HepG2 (cell line): ENCODE data around the gene TOMM6. TPM values are rescaled to one million over a fixed set of nuclear protein-coding genes. Genes with fewer than 3 reads are reported as not detected.
A peak's percentile ranks its signal among the peaks of the same experiment; 100 is the strongest.

Source experiments
- MAZ ChIP-seq, 2 experiments: sonication (generic) in 1 of 2; formaldehyde crosslinking in 1 of 2; IDR thresholded peaks; 2 replicates each; pipeline versions ENCODE4 v1.5.0 to v1.6.1; 2012 to 2020; ENCODE audit warnings: low read depth in 2 of 2, mild to moderate bottlenecking in 2 of 2, borderline replicate concordance in 1 of 2, improper control_type of control experiment in 1 of 2, low read length in 1 of 2, missing genetic modification reagents in 1 of 2, moderate library complexity in 1 of 2
- NBN ChIP-seq: fragments of 450-650 bp; conservative IDR thresholded peaks from 2 replicates; pipeline ENCODE4 v1.6.1; 2017
- NR2F1 ChIP-seq, 2 experiments: fragments of 450-650 bp in 1 of 2; formaldehyde crosslinking in 1 of 2; IDR thresholded peaks; 2 replicates each; pipeline versions ENCODE4 v1.5.0 to v1.6.1; 2016 to 2020; ENCODE audit warnings: mild to moderate bottlenecking in 1 of 2, missing compliant biosample characterization in 1 of 2, missing genetic modification reagents in 1 of 2, moderate library complexity in 1 of 2
- PAF1 ChIP-seq: IDR thresholded peaks from 2 replicates; pipeline ENCODE4 v1.6.1; 2016; ENCODE audit warnings: missing genetic modification reagents, missing compliant biosample characterization
- SMAD3 ChIP-seq: sonication (generic); formaldehyde crosslinking; IDR thresholded peaks from 2 replicates; pipeline ENCODE4 v1.4.0; 2020; ENCODE audit warnings: missing genetic modification reagents
- SMAD9 ChIP-seq: sonication (generic); formaldehyde crosslinking; IDR thresholded peaks from 2 replicates; pipeline ENCODE4 v1.5.1; 2020; ENCODE audit warnings: mild to moderate bottlenecking, missing genetic modification reagents
- ZBTB3 ChIP-seq: sonication (generic); formaldehyde crosslinking; IDR thresholded peaks from 2 replicates; pipeline ENCODE4 v1.4.0; 2020; ENCODE audit warnings: low read depth, mild to moderate bottlenecking, moderate library complexity, missing genetic modification reagents, borderline replicate concordance
- ZFP62 ChIP-seq: sonication (generic); formaldehyde crosslinking; IDR thresholded peaks from 2 replicates; pipeline ENCODE4 v1.4.0; 2020; ENCODE audit warnings: missing genetic modification reagents
- ZFX ChIP-seq: sonication (generic); formaldehyde crosslinking; IDR thresholded peaks from 2 replicates; pipeline ENCODE4 v1.4.0; 2020; ENCODE audit warnings: mild to moderate bottlenecking, low read depth, missing genetic modification reagents, moderate library complexity
- ZNF207 ChIP-seq: fragments of 450-650 bp; IDR thresholded peaks from 2 replicates; pipeline ENCODE4 v1.6.1; 2016; ENCODE audit warnings: antibody characterized with exemption, borderline replicate concordance
- ZNF431 ChIP-seq: sonication (generic); formaldehyde crosslinking; IDR thresholded peaks from 2 replicates; pipeline ENCODE4 v1.9.0; 2022; ENCODE audit warnings: missing genetic modification reagents, low read depth, mild to moderate bottlenecking, borderline replicate concordance
- ZNF460 ChIP-seq: sonication (generic); formaldehyde crosslinking; IDR thresholded peaks from 2 replicates; pipeline ENCODE4 v1.5.1; 2020; ENCODE audit warnings: missing genetic modification reagents, mild to moderate bottlenecking, borderline replicate concordance
- ZNF552 ChIP-seq: sonication (generic); formaldehyde crosslinking; IDR thresholded peaks from 2 replicates; pipeline ENCODE4 v1.9.0; 2022; ENCODE audit warnings: missing genetic modification reagents, mild to moderate bottlenecking, borderline replicate concordance
- ZNF839 ChIP-seq: sonication (generic); formaldehyde crosslinking; IDR thresholded peaks from 2 replicates; pipeline ENCODE4 v1.4.0; 2020; ENCODE audit warnings: missing genetic modification reagents, mild to moderate bottlenecking, borderline replicate concordance
- polyA plus RNA-seq, 8 experiments: library from polyadenylated mRNA; depleted of rRNA in 3 of 8; stranded (reverse) in 7 of 8; unstranded in 1 of 8; fragments of >200 nt; fragmentation: Illumina TruSeq in 4 of 8; extraction: Trizol in 4 of 8; gene quantifications; 2 replicates each; pipeline versions ENCODE4 v1.2.1 to v1.2.3, GENCODE V29; 2011 to 2016; ENCODE audit warnings: low read depth in 4 of 8, missing spikeins in 1 of 8, mixed read lengths in 1 of 8; ENCODE audit not compliant: insufficient read depth in 1 of 8
- total RNA-seq, 5 experiments: library from RNA; depleted of rRNA; stranded (reverse); fragments of >200 nt; fragmentation: Illumina TruSeq; extraction: Trizol; gene quantifications; 2 replicates each; pipeline ENCODE4 v1.2.3, GENCODE V29; 2016; ENCODE audit warnings: low read depth in 1 of 5
- TF ChIP-seq, protein P1 (sequence below): sonication (generic); formaldehyde crosslinking; IDR thresholded peaks from 2 replicates; pipeline ENCODE4 v1.5.0; 2020; ENCODE audit warnings: missing genetic modification reagents
- TF ChIP-seq, protein P2 (sequence below), 2 experiments: fragments of 450-650 bp in 1 of 2; sonication (generic) in 1 of 2; formaldehyde crosslinking; IDR thresholded peaks; 2 replicates each; pipeline versions ENCODE4 v1.5.0 to v1.8.0; 2020 to 2022; ENCODE audit warnings: mild to moderate bottlenecking in 1 of 2, missing genetic modification reagents in 1 of 2
- TF ChIP-seq, protein P3 (sequence below): IDR thresholded peaks from 2 replicates; pipeline ENCODE4 v1.4.0; 2020; ENCODE audit warnings: mild to moderate bottlenecking, missing genetic modification reagents
- TF ChIP-seq, protein P4 (sequence below): IDR thresholded peaks from 2 replicates; pipeline ENCODE4 v1.6.1; 2016; ENCODE audit warnings: missing genetic modification reagents, missing compliant biosample characterization

Gene TOMM6
- total and polyA plus RNA-seq, 2 of the 13 experiments (the other 11 are each of a cell fraction or from before 2014, with no cell fraction given): 320 to 321 TPM

DNA sequence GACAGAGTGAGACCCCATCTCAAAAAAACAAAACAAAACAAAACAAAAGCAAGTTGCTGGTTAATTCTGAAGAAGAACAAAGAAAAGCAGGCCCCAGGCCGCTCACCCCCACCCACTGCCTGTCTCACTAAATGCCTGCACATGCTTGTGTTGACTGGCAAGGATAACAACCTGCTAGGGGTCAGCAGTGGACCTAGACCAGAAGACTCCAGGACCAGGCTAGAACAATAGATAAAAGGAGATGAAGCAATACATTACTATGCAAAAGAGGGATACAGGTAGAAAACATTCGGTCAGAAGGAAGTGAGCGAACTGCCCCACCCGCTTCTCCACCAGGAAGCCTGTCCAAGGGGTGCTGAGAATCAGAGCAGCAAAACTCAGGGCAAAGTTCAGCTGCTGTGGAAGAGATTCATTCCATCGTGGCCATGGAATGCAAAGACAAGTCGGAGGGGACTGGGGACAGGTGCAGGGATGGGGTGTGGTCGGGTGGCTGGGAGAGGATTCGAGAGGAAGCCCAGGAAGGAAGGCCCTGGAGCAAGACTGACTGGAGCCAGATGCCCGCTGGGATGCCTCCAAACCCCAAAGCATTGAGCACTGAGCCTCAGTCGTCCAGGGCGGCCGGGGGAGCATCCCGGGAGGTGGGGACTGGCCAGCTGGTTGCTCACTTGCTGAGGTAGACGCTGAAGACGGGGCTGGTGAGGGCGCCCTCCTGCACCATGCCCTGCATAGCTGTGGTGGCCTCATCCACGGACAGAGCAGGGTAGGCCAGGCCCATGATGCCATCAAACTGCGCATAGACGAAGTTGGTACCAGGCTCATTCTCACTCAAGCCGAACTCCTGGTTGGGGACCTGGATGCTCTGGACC is 45.6 kb upstream of the TOMM6 start (continued):
- TF ChIP-seq, protein P1, sequence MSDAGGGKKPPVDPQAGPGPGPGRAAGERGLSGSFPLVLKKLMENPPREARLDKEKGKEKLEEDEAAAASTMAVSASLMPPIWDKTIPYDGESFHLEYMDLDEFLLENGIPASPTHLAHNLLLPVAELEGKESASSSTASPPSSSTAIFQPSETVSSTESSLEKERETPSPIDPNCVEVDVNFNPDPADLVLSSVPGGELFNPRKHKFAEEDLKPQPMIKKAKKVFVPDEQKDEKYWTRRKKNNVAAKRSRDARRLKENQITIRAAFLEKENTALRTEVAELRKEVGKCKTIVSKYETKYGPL: no peak
- TF ChIP-seq ZNF552 (CRISPR knock-in tag): no peak
- TF ChIP-seq, protein P2, sequence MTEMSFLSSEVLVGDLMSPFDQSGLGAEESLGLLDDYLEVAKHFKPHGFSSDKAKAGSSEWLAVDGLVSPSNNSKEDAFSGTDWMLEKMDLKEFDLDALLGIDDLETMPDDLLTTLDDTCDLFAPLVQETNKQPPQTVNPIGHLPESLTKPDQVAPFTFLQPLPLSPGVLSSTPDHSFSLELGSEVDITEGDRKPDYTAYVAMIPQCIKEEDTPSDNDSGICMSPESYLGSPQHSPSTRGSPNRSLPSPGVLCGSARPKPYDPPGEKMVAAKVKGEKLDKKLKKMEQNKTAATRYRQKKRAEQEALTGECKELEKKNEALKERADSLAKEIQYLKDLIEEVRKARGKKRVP (CRISPR knock-in tag; IDR thresholded peaks at IDR 0.05): 0 out of 4 replicates have a peak, but pooled peaks of 1 of the 2 experiments have one; percentile 29
- TF ChIP-seq SMAD3: no peak
- TF ChIP-seq, protein P3, sequence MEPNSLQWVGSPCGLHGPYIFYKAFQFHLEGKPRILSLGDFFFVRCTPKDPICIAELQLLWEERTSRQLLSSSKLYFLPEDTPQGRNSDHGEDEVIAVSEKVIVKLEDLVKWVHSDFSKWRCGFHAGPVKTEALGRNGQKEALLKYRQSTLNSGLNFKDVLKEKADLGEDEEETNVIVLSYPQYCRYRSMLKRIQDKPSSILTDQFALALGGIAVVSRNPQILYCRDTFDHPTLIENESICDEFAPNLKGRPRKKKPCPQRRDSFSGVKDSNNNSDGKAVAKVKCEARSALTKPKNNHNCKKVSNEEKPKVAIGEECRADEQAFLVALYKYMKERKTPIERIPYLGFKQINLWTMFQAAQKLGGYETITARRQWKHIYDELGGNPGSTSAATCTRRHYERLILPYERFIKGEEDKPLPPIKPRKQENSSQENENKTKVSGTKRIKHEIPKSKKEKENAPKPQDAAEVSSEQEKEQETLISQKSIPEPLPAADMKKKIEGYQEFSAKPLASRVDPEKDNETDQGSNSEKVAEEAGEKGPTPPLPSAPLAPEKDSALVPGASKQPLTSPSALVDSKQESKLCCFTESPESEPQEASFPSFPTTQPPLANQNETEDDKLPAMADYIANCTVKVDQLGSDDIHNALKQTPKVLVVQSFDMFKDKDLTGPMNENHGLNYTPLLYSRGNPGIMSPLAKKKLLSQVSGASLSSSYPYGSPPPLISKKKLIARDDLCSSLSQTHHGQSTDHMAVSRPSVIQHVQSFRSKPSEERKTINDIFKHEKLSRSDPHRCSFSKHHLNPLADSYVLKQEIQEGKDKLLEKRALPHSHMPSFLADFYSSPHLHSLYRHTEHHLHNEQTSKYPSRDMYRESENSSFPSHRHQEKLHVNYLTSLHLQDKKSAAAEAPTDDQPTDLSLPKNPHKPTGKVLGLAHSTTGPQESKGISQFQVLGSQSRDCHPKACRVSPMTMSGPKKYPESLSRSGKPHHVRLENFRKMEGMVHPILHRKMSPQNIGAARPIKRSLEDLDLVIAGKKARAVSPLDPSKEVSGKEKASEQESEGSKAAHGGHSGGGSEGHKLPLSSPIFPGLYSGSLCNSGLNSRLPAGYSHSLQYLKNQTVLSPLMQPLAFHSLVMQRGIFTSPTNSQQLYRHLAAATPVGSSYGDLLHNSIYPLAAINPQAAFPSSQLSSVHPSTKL (CRISPR knock-in tag): peak; percentile 64; the same call in 1 of the 2 replicates
- TF ChIP-seq ZFX: 0 out of 2 replicates have a peak, but pooled peaks have one; percentile 32
- TF ChIP-seq ZNF460 (CRISPR knock-in tag): no peak
- no peak for TF ChIP-seq NBN
- TF ChIP-seq ZNF431: no peak
- no peak for TF ChIP-seq ZBTB3 (CRISPR knock-in tag)
- no peak for TF ChIP-seq ZNF839 (CRISPR knock-in tag)
- no peak for TF ChIP-seq ZNF207
- no peak for TF ChIP-seq ZFP62 (CRISPR knock-in tag)
- TF ChIP-seq NR2F1 (CRISPR knock-in tag; IDR thresholded peaks at IDR 0.05): no peak
- TF ChIP-seq, protein P4, sequence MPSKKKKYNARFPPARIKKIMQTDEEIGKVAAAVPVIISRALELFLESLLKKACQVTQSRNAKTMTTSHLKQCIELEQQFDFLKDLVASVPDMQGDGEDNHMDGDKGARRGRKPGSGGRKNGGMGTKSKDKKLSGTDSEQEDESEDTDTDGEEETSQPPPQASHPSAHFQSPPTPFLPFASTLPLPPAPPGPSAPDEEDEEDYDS: 0 out of 2 replicates have a peak, but pooled peaks have one; percentile 51
- TF ChIP-seq PAF1: no peak
- no peak for TF ChIP-seq SMAD9
- no peak; the same call in 1 of the 2 replicates for TF ChIP-seq MAZ (IDR thresholded peaks at IDR 0.05; ENCODE audit: borderline replicate concordance, low read depth, low read length)
- 0 out of 2 replicates have a peak, but pooled peaks have one; percentile 23 for TF ChIP-seq MAZ (CRISPR knock-in tag; IDR thresholded peaks at IDR 0.05; ENCODE audit: low read depth)
